Smooth muscle cell (in vitro differentiated cells): Measurements from ENCODE around the gene SCN9A. TPM values are rescaled to one million over a fixed set of nuclear protein-coding genes. Genes with fewer than 3 reads are reported as not detected.

Experiments used
- polyA plus RNA-seq: library from polyadenylated mRNA; unstranded; fragments of >200 nt; fragmentation: Nextera tagmentation; extraction: Ambion mirVana; gene quantifications from 2 replicates; pipeline ENCODE4 v1.2.1, GENCODE V29; 2016
- total RNA-seq: library from RNA; depleted of rRNA; stranded (reverse); fragments of >200 nt; gene quantifications from 2 replicates; pipeline ENCODE4 v1.2.3, GENCODE V29; 2014

The SCN9A gene
- total and polyA plus RNA-seq, 2 experiments from 2014 or later: 0.49 TPM; not detected in 1

Other genes starting within 250 kb of the SCN9A start
- gene SCN1A, start 247.9 kb downstream of the SCN9A start, total RNA-seq: not detected in 2 replicates
- not detected in 2 replicates for gene SCN1A, start 247.9 kb downstream of the SCN9A start, polyA plus RNA-seq
- not detected in 2 replicates for gene SCN7A, start 118.3 kb upstream of the SCN9A start, total RNA-seq
- not detected in 2 replicates for gene SCN7A, start 118.3 kb upstream of the SCN9A start, polyA plus RNA-seq